ENCODE results near the gene S100A12. TPM values are rescaled to one million over a fixed set of nuclear protein-coding genes. Genes with fewer than 3 reads are reported as not detected.

S100A12 gene
- total RNA-seq, 1 experiment from 2014 or later, result not detected

- no peaks in the 10 kb centered on the region for H3K36me3 ChIP-seq (ENCODE audit: low read depth, low read length)
- H3K4me2 ChIP-seq (ENCODE audit: low read length), result no peak overlapping the region
- BruUV-seq (replicated peaks), result no TSS peak
- H3F3A ChIP-seq (ENCODE audit: low read length, unreplicated experiment), result no peaks in the 10 kb centered on the region
- no peaks in the 10 kb centered on the region for H3K79me2 ChIP-seq (ENCODE audit: low read length)
- ChIA-PET CTCF (no interaction called here), POLR2A (ENCODE audit: unreplicated experiment) (no interaction called here)
- H3K4me3 ChIP-seq (ENCODE audit: low read length), result no peak overlapping the region
- no peaks in the 10 kb centered on the region for H4K20me1 ChIP-seq (ENCODE audit: low read length)
- no peak overlapping the region for H2AFZ ChIP-seq (ENCODE audit: low read length)
- DNase-seq, result no peak
- no peak overlapping the region for H3K9ac ChIP-seq (ENCODE audit: low read length)
- ATAC-seq, result no peak
- intact Hi-C loops (cut with micrococcal nuclease), result no loop called here
- no peaks in the 10 kb centered on the region for H3K4me1 ChIP-seq (ENCODE audit: insufficient read depth, low read length)
- H3K27me3 ChIP-seq (ENCODE audit: low read length), result peaks cover 90% of the 10 kb centered on the region
- H3K27ac ChIP-seq (ENCODE audit: low read length), result no peak overlapping the region
- H3K9me2 ChIP-seq (replicated peaks; ENCODE audit: low read length), result no peaks in the 10 kb centered on the region
- no peaks in the 10 kb centered on the region for H3K9me3 ChIP-seq (ENCODE audit: low read length)
- no peak for TF ChIP-seq EZH2phosphoT487 (IDR thresholded peaks at IDR 0.05; ENCODE audit: borderline replicate concordance, low read length)
- TF ChIP-seq EZH2 (IDR thresholded peaks at IDR 0.05; ENCODE audit: low read length, unreplicated experiment), result no peak
- no peak for TF ChIP-seq CTCF (conservative IDR thresholded peaks at IDR 0.05; ENCODE audit: low read depth, low read length)
Observed at GRCh38 chr1:153401461-153401860, 26.0 kb upstream of the S100A12 start.

- Histone ChIP-seq H3K4me1 (ENCODE audit: insufficient read depth, low read length) (peaks cover 5% of the 10 kb centered on the region), H3K36me3 (ENCODE audit: low read depth, low read length) (no peaks in the 10 kb centered on the region), H3K27ac (ENCODE audit: low read length) (no peak overlapping the region), H3K79me2 (ENCODE audit: low read length) (no peaks in the 10 kb centered on the region), H3K9ac (ENCODE audit: low read length) (no peak overlapping the region), H4K20me1 (ENCODE audit: low read length) (no peaks in the 10 kb centered on the region), H3K9me3 (ENCODE audit: low read length) (no peaks in the 10 kb centered on the region), H2AFZ (ENCODE audit: low read length) (no peak overlapping the region), H3K27me3 (ENCODE audit: low read length) (peaks cover 88% of the 10 kb centered on the region), H3F3A (ENCODE audit: low read length, unreplicated experiment) (no peaks in the 10 kb centered on the region), H3K4me3 (ENCODE audit: low read length) (no peak overlapping the region), H3K9me2 (replicated peaks; ENCODE audit: low read length) (no peaks in the 10 kb centered on the region), H3K4me2 (ENCODE audit: low read length) (no peak overlapping the region)
- ATAC-seq (peak; percentile 38; the same call in 1 of the 2 replicates), DNase-seq (no peak)
- CTCF ChIA-PET, result no interaction called here
- TF ChIP-seq EZH2 (IDR thresholded peaks at IDR 0.05; ENCODE audit: low read length, unreplicated experiment) (no peak), EZH2phosphoT487 (IDR thresholded peaks at IDR 0.05; ENCODE audit: borderline replicate concordance, low read length) (no peak), CTCF (conservative IDR thresholded peaks at IDR 0.05; ENCODE audit: low read depth, low read length) (peak; percentile 41; the same call in 1 of the 2 replicates)
- intact Hi-C loops (cut with micrococcal nuclease), result no loop called here
- POLR2A ChIA-PET (ENCODE audit: unreplicated experiment), result interaction anchor here (0.7 kb wide), 1 partner anchor 106 kb away, joined by 3 read pairs; no protein-coding TSS in a partner anchor
- BruUV-seq (replicated peaks), result no TSS peak
Observed at GRCh38 chr1:153400244-153400643, 24.8 kb upstream of the S100A12 start.

- no TSS peak for BruUV-seq (replicated peaks)
Observed at GRCh38 chr1:153399401-153400055, 24.1 kb upstream of the S100A12 start.

More at GRCh38 chr1:153399401-153400055, 24.1 kb upstream of the S100A12 start:
- ChIA-PET CTCF (no interaction called here), POLR2A (ENCODE audit: unreplicated experiment) (no interaction called here)
- intact Hi-C loops (cut with micrococcal nuclease), result no loop called here
- H3K4me2 ChIP-seq (ENCODE audit: low read length), result no peak overlapping the region
- no peak overlapping the region for H2AFZ ChIP-seq (ENCODE audit: low read length)
- H3K79me2 ChIP-seq (ENCODE audit: low read length), result no peaks in the 10 kb centered on the region
- no peak overlapping the region for H3K9ac ChIP-seq (ENCODE audit: low read length)
- H3F3A ChIP-seq (ENCODE audit: low read length, unreplicated experiment), result no peaks in the 10 kb centered on the region
- H3K9me2 ChIP-seq (replicated peaks; ENCODE audit: low read length), result no peaks in the 10 kb centered on the region
- H3K27ac ChIP-seq (ENCODE audit: low read length), result no peak overlapping the region
- peaks cover 10% of the 10 kb centered on the region for H3K4me1 ChIP-seq (ENCODE audit: insufficient read depth, low read length)
- no peaks in the 10 kb centered on the region for H3K36me3 ChIP-seq (ENCODE audit: low read depth, low read length)
- TF ChIP-seq CTCF (conservative IDR thresholded peaks at IDR 0.05; ENCODE audit: low read depth, low read length) (no peak), EZH2 (IDR thresholded peaks at IDR 0.05; ENCODE audit: low read length, unreplicated experiment) (no peak), EZH2phosphoT487 (IDR thresholded peaks at IDR 0.05; ENCODE audit: borderline replicate concordance, low read length) (no peak)
- H3K27me3 ChIP-seq (ENCODE audit: low read length), result peaks cover 83% of the 10 kb centered on the region
- H3K4me3 ChIP-seq (ENCODE audit: low read length), result no peak overlapping the region
- DNase-seq (no peak), ATAC-seq (no peak)
- no peaks in the 10 kb centered on the region for H4K20me1 ChIP-seq (ENCODE audit: low read length)
- no peaks in the 10 kb centered on the region for H3K9me3 ChIP-seq (ENCODE audit: low read length)
